MCF 10A (cell line): ENCODE measurements around the gene PPM1K. TPM values are rescaled to one million over a fixed set of nuclear protein-coding genes. Genes with fewer than 3 reads are reported as not detected.

Source experiments
- BruUV-seq: library from RNA; stranded (reverse); fragments of 400-500 nt; replicated peaks from 2 replicates; lab custom pipeline; 2021; lab: Mats Ljungman, UMichigan
- CTCF ChIA-PET: fragments of 300-600 bp; sonication (Branson Sonifier 250); formaldehyde crosslinking; extraction: SDS; loops from one replicate; lab custom pipeline; 2021; ENCODE audit warnings: antibody characterized with exemption, inconsistent platforms; lab: Yijun Ruan, JAX
- POLR2A ChIA-PET: fragments of 300-600, 350-650 bp; sonication (Branson Sonifier 250); formaldehyde crosslinking; extraction: SDS; loops from one replicate; lab custom pipeline; 2020; ENCODE audit warnings: antibody characterized with exemption, inconsistent platforms; lab: Yijun Ruan, JAX
- DNase-seq: peaks from one replicate; pipeline ENCODE4 v3.0.0-alpha.2; 2018; ENCODE audit not compliant: unreplicated experiment
- H3K27ac Mint-ChIP-seq: one replicate; pipeline ENCODE4 v1.8.0; 2022; ENCODE audit warnings: mild to moderate bottlenecking, low read depth, mixed read lengths; ENCODE audit not compliant: unreplicated experiment
- H3K27me3 Mint-ChIP-seq: one replicate; pipeline ENCODE4 v1.8.0; 2022; ENCODE audit warnings: mixed read lengths; ENCODE audit not compliant: insufficient read depth, unreplicated experiment
- H3K36me3 Mint-ChIP-seq: one replicate; pipeline ENCODE4 v1.8.0; 2022; ENCODE audit warnings: mild to moderate bottlenecking, moderate library complexity, mixed read lengths; ENCODE audit not compliant: insufficient read depth, unreplicated experiment
- H3K4me1 Mint-ChIP-seq: one replicate; pipeline ENCODE4 v1.8.0; 2022; ENCODE audit warnings: mixed read lengths; ENCODE audit not compliant: insufficient read depth, unreplicated experiment
- H3K4me3 Mint-ChIP-seq: one replicate; pipeline ENCODE4 v1.8.0; 2022; ENCODE audit warnings: mild to moderate bottlenecking, moderate library complexity, mixed read lengths; ENCODE audit not compliant: unreplicated experiment
- H3K9me3 Mint-ChIP-seq: one replicate; pipeline ENCODE4 v1.8.0; 2022; ENCODE audit warnings: mixed read lengths; ENCODE audit not compliant: unreplicated experiment
- intact Hi-C: fragments of 100-400 bp; cut with micrococcal nuclease; formaldehyde crosslinking; loops from 2 replicates; pipeline ENCODE4 v1.14.1; 2022
- total RNA-seq: library from RNA; stranded (reverse); gene quantifications from 2 replicates; pipeline ENCODE4 v1.2.3, GENCODE V29; 2022
- TF ChIP-seq, protein P1 (sequence below): fragments of 200-600 bp; IDR thresholded peaks from one replicate; pipeline ENCODE4 v1.8.0; 2022; ENCODE audit warnings: antibody characterized with exemption, mild to moderate bottlenecking; ENCODE audit not compliant: unreplicated experiment

PPM1K gene
- total RNA-seq, 1 experiment from 2014 or later, result 21.0 TPM

DNA sequence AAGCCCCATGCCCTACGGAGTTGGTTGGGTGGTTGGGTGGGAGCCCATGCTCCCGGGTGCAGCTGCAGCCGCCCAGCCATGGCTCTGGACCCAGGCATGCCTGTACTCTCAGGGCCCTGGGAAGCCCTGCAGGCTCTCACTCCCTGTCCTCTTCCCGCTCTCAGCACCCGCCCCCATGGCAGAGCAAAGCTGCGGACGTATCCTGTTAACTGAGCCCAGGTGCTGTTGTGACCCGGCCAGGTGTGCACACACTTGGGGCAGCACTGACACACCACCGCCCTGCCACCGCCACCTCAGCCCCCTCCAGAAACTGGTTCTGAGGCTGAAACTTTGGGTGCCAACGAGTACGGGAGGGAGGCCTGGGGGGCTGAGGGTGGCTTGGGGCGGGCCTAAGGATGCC lies 40.3 kb downstream of the PPM1K start:
- no peaks in the 10 kb centered on the region for H3K4me1 Mint-ChIP-seq
- no peak overlapping the region for H3K27ac Mint-ChIP-seq
- peaks cover 6% of the 10 kb centered on the region for H3K36me3 Mint-ChIP-seq
- ChIA-PET POLR2A (no interaction called here), CTCF (interaction anchor here (0.5 to 1.0 kb wide), 3 partner anchors 11 to 1512 kb away, joined by 3 to 4 read pairs (median 3); no protein-coding TSS in a partner anchor)
- DNase-seq, result no peak
- no peaks in the 10 kb centered on the region for H3K9me3 Mint-ChIP-seq
- no peak overlapping the region for H3K4me3 Mint-ChIP-seq
- no peaks in the 10 kb centered on the region for H3K27me3 Mint-ChIP-seq
- intact Hi-C loops, result no loop called here
- no TSS peak for BruUV-seq
- TF ChIP-seq, protein P1, sequence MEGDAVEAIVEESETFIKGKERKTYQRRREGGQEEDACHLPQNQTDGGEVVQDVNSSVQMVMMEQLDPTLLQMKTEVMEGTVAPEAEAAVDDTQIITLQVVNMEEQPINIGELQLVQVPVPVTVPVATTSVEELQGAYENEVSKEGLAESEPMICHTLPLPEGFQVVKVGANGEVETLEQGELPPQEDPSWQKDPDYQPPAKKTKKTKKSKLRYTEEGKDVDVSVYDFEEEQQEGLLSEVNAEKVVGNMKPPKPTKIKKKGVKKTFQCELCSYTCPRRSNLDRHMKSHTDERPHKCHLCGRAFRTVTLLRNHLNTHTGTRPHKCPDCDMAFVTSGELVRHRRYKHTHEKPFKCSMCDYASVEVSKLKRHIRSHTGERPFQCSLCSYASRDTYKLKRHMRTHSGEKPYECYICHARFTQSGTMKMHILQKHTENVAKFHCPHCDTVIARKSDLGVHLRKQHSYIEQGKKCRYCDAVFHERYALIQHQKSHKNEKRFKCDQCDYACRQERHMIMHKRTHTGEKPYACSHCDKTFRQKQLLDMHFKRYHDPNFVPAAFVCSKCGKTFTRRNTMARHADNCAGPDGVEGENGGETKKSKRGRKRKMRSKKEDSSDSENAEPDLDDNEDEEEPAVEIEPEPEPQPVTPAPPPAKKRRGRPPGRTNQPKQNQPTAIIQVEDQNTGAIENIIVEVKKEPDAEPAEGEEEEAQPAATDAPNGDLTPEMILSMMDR, result no peak

DNA sequence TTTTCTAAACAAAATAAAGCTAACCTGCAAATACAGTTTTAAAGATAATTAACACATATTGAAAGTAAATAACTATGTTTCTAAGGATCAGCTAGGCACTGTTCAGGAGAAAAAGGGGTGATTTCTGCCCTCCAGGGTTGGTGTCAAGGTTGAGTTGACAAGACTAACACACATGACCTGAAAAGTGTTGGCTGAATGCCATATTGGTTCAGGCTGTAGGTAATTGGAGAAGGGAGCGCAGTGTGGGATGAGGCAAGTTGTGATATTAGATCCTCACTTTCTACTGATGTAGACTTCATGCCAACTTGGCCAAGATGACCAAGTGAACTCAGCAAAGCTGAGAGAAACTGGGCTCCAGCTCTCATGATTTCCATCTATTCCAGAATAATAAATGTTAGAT lies 42.2 kb downstream of the PPM1K start:
- Mint-ChIP-seq H3K4me1 (no peaks in the 10 kb centered on the region), H3K27ac (no peak overlapping the region), H3K27me3 (no peaks in the 10 kb centered on the region), H3K9me3 (peaks cover 7% of the 10 kb centered on the region), H3K4me3 (no peak overlapping the region), H3K36me3 (peaks cover 6% of the 10 kb centered on the region)
- BruUV-seq, result no TSS peak
- TF ChIP-seq, protein P1, result no peak
- peak; percentile 22 for DNase-seq
- CTCF ChIA-PET, result interaction anchor here (0.6 kb wide), 1 partner anchor 19 kb away, joined by 3 read pairs; no protein-coding TSS in a partner anchor
- POLR2A ChIA-PET, result interaction anchor here (1.0 kb wide), 1 partner anchor 12 kb away, joined by 3 read pairs; no protein-coding TSS in a partner anchor
- intact Hi-C loops, result no loop called here

DNA sequence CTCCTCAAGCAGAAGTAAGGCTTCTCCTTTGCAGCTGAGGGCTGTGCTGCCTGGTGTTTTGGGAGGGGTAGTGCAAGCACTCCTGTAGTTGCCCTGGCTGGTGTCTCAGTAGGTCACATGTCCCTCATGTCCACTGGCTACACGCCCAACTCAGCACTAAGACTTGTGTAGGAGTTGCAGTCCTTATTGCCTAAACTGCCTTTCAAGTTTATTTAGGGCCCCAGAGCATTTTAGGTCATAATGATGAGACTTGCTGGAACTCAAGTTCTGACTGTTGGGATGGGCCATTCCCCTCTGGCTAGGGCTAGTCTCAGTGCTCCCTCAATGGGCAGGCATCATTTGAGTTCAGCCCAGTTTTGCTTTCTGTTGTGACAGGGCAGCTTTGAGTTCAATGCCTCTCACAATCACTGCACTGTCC lies 44.1 kb downstream of the PPM1K start:
- POLR2A ChIA-PET, result no interaction called here
- Mint-ChIP-seq H3K36me3 (peaks cover 6% of the 10 kb centered on the region), H3K27me3 (no peaks in the 10 kb centered on the region), H3K9me3 (peaks cover 8% of the 10 kb centered on the region), H3K4me3 (no peak overlapping the region), H3K27ac (no peak overlapping the region), H3K4me1 (no peaks in the 10 kb centered on the region)
- TF ChIP-seq, protein P1, result no peak
- intact Hi-C loops, result no loop called here
- no TSS peak for BruUV-seq
- no peak for DNase-seq
- CTCF ChIA-PET, result interaction anchor here (0.6 kb wide), 1 partner anchor 273 kb away, joined by 4 read pairs; no protein-coding TSS in a partner anchor

DNA sequence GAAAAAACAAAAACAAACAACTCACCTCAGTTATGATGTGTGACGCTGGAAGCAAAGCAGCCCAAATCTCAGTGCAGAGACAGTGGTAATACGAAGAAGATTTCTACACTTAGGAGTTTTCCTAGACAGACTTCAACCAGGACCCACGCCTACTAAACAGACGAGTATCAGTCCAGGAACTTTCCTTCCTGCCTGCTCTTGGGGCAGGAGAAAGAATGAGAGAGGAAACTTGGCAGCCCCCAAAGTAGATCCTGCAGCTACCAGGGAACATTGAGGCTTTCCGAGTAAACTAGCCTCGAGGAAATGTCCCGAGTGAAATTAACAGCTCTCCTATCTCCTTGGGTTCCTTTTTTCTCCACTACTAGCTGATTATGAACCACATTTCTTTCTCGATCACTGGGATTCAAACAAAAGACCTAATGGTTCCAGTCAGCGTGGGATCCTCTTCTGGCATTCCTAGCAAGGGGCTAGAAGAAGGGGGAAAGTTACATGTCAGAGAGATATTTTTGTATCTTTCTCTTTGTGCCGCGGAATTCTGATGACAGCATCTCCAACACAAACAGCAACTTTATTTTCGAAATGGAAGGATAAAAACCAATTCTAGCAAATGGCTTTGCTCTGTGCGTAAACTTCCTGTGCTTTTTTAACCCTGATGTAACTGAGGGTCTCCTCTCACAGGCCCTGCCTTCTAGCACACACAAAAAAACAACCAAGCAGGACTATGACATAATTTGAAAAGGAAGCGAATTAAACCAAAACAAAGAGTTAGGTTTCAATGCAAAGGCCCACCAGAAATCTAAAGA lies 53.2 kb downstream of the PPM1K start:
- H3K4me1 Mint-ChIP-seq, result peaks cover 13% of the 10 kb centered on the region
- H3K4me3 Mint-ChIP-seq, result no peak overlapping the region
- ChIA-PET CTCF (interaction anchor here (0.7 kb wide), 1 partner anchor 139 kb away, joined by 3 read pairs; no protein-coding TSS in a partner anchor), POLR2A (no interaction called here)
- no TSS peak for BruUV-seq
- DNase-seq, result no peak
- intact Hi-C loops, result no loop called here
- H3K36me3 Mint-ChIP-seq, result no peaks in the 10 kb centered on the region
- H3K27me3 Mint-ChIP-seq, result no peaks in the 10 kb centered on the region
- no peak overlapping the region for H3K27ac Mint-ChIP-seq
- TF ChIP-seq, protein P1, result no peak
- H3K9me3 Mint-ChIP-seq, result no peaks in the 10 kb centered on the region
